NCI-H69 (cell line): ENCODE results near the gene EYS.
"Not testable (repeated sequence)": the region's sequence is repeated elsewhere in the genome, so short reads cannot be mapped to it uniquely, and the experiment has no call there.

Experiments used
- DNase-seq: peaks from one replicate; lab custom pipeline; 2025; lab: John Stamatoyannopoulos, UW

Gene EYS

GRCh38 chr6:65088575-65088974 lies 618.5 kb downstream of the EYS start:
- no peak for DNase-seq

DNA sequence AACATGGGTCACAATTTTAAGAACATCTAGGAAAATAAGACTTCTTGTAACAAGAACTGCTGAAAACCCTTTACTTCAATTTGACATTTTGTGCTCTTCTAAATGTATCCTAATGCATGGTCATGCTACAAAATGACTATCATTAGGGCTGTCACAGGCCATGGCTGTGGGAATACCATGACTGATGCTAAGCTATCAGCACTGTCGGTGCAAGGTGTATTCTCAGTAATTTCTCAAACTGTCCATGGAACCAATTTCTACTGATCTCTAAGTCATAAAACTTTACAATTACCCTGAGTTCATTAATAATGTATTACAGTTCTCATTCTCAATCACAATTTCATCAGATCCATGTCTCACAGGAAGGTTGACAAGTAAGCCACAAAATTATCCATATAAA lies 625.3 kb downstream of the EYS start:
- peak; percentile 54 for DNase-seq

- peak; percentile 72 for DNase-seq
Measured at GRCh38 chr6:65075705-65076230, 631.3 kb downstream of the EYS start.

DNA sequence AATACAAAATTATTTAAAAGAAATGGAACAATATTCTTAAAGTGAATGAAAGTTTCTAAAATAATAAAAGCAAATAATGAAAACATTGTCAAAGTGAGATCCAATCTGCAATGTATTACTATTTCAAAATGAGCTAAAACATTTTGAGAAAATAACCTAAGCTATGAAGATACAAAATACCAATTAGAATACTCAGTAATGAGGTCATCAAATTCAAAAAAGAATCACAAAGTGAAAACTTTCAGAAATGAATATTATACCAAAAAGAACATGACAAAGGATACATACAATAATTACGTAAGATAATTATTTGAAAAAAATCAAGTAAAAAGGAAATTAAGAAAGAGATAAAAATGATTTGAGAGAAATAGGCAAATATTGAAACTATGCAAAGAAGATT lies 634.5 kb downstream of the EYS start:
- DNase-seq, result no peak

DNA sequence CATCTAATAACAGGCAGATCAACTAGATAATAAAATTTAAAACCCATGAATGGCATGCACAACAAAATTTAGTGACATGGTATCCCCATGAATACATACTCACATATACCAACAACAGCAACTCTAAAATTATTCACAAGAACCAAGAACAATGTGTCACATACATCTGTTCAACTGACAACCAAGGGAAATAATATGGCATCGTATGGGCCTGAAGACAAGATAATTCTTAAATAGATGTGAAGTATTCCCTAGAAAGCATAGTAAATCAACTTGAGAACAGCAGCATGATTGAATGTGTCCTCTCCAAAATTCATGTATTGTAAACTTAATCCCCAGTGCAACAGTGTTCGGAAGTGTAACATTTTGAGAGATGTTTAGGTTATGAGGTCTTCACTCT lies 635.5 kb downstream of the EYS start:
- no peak for DNase-seq

- peak; percentile 76 for DNase-seq
Measured at GRCh38 chr6:65064844-65065243, 642.2 kb downstream of the EYS start.

GRCh38 chr6:65059568-65059967 lies 647.5 kb downstream of the EYS start:
- no peak for DNase-seq

DNA sequence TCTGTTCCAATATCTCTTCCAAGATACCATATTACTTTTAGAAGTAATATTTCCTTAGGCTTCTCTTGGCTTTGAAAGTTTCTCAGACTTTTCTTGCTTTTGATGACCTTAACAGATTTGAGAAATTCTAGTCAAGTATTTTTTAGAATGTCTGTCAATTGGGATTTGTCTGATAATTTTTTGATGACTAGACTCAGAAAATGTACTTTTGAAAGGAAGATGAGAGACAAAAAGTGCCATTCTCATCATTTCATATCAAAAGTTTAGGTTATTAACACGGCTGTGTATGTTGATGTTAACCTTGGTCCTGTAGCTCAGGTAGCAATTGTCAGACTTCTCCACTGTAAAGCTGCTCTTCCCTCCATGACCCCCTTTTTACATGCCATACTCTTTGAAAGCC lies 651.5 kb downstream of the EYS start:
- no peak for DNase-seq

- no peak for DNase-seq
Measured at GRCh38 chr6:65052626-65053025, 654.4 kb downstream of the EYS start.

DNA sequence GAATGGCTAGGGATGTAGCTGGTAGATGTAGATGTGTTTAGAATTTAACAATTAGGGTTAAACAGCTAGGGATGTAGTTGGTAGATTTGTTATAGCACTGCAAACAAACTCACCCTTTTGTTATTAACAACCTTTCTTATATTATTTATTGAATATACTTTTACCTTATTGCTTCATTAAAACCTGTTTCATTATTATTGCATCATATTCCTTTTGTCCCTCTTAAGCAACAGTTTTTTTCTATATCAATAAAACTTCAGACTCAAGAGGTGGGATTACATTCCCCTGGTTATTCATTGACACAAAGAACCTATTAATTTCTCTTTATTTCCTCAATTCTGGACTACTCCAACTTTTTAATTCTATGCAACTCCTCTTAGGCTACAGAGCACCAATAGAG lies 661.2 kb downstream of the EYS start:
- DNase-seq, result no peak

- DNase-seq, result no peak
Measured at GRCh38 chr6:65014006-65014405, 693.0 kb downstream of the EYS start.

DNA sequence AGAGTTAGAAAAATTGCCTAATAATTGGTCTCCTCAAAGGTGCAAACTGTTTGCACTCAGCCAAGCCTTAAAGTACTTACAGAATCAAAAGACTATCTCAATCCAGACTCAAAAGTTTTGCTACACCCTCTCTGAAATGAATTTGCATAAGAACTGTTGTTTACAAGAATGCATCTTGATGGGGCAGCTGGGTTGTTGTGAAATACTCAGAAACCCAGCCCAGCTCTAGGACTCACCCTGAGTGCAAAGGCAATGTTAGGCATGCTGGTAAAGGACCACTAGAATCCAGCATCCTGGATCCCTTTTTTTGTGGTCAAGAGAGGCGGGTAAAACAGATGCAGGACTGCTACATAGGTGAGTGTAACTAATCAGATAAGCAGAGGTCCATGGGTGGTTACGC lies 700.2 kb downstream of the EYS start:
- DNase-seq, result no peak

GRCh38 chr6:65004283-65004682 lies 702.7 kb downstream of the EYS start:
- DNase-seq, result no peak

DNA sequence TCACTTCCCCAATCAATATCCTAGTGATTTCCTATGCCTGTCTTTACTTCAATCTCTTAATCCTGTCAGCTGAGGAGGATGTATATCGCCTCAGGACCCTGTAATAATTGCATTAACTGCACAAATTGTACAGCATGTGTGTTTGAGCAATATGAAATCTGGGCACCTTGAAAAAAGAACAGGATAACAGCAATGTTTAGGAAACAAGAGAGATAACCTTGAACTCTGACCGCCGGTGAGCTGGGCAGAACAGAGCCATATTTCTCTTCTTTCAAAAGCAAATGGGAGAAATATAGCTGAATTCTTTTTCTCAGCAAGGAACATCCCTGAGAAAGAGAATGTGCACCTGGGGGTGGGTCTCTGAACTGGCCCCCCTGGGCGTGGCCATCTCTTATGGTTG lies 704.1 kb downstream of the EYS start:
- not testable (repeated sequence) for DNase-seq

DNA sequence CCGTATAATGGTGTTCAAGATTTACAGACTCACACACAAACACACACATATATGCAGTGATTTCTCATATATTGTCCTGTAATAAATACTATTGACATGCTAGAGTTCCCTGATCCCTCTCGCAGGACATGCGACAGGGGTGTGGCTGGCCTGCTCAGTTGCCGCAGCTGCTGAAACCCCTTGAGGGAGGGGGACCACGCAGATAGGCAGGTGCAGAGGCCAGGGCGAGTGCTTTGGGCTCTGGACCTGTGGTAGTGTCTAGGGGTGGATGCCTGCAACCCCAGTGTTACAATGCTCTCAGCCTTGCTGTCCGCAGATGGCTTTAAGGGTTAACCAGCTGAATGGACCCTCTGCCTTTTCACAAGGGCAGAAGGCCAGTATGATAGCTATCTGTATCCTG lies 706.2 kb downstream of the EYS start:
- no peak for DNase-seq

DNA sequence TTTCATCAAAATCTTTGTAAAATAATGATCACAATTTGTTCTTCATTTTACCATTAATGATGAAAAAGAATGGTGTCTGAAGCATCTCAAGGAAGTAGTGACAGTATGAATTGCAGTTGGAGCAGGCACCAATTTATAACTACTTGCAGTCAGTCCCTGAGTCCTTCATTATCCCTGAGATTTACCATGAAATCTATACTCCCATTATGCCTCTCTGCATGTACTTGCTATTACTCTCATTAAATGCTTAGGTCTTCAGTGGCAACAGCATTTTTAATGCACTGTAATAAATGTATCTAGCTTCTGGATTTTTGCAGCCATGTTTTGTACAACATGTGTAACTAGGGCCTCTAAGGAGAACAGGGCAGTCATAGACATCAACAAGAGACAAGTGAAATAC lies 708.8 kb downstream of the EYS start:
- DNase-seq, result peak; percentile 91

DNA sequence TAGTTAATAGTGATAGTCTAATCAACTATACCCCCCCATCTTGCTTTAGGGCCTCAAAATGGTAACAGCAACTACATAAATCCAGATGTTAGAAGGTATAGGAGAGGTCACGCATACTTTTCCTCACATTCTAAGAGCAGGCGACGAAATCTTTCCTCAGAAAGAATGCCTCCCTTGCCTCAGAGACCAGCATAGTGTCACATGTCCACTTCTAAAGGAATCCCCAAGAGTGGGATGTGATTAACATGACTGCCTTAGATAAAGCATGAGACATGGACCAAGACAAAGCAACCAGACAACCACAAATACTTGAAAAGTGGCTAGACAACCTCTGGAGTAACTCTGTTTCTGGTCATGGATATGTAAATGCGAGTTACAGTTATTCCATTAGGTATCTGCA lies 710.7 kb downstream of the EYS start:
- DNase-seq, result no peak

DNA sequence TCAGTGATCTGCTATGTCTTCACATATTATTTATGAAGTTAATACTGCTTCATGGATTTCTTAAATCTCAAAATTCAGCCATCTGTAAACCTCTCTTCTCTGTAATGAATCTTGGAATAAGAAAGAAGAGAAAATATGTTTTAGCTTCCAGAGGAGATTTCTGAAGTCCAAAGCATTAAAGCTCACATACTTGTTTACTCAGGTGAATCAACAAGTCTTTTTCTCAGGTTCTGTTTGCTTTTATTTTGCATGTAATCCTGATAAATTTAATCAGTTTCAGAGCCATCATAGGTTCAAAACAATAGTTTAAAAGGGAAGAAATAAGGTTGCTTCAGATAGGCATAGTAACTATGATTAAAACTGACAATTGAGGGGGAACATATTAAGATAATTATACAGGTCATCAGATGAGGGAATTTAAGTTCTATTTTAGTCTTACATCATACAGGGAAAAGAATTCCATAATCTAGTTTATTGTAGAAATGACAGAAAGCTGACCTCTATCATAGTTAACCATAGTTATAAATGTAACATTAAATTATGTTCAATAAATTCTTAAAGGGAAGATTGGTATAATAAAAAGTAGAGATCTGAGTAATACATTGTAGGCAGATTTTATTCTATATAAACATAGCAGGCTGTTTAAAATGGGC lies 716.2 kb downstream of the EYS start:
- DNase-seq, result peak; percentile 59

GRCh38 chr6:64988148-64988547 lies 718.9 kb downstream of the EYS start:
- DNase-seq, result peak; percentile 79

- peak; percentile 84 for DNase-seq
Measured at GRCh38 chr6:64987066-64987465, 720.0 kb downstream of the EYS start.

DNA sequence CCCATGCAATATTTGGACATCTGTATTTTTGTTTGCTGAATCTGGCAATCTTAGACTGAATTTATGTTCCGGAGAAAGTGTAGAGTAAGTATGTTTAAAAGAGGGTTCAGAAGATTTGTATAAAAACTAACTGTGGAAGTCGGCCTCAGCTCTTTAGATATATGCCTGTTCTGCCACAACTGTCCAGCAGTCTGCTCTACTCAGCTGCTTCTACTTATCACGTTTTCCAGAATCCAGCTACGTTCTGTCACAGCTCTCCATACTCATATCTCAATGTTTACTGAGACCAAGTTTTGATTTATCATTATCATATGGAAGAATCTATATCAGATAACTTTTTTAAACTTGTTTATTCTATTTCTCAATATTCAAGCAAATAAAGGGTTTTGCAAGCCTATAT lies 721.3 kb downstream of the EYS start:
- DNase-seq, result peak; percentile 79

- DNase-seq, result peak; percentile 88
Measured at GRCh38 chr6:64984948-64985347, 722.1 kb downstream of the EYS start.

GRCh38 chr6:64983089-64983488 lies 723.9 kb downstream of the EYS start:
- DNase-seq, result no peak

DNA sequence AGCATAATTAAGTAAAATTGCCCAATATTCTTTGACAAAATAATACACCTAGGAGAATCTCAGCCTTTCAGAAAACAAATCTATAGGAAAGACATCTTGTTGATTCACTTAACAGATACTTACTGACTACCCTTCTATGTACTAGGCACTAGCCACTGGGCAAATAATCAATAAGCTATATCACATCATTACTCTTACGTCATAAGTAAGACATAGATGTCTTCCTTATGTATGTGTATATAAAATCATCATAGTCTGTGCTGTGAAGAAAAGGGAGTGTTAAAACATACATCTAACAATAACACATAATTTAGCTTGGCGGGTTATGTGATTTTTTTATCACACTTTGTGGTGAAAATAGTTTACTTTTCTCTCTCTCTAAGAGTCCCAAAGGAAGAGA lies 733.9 kb downstream of the EYS start:
- DNase-seq, result no peak
